K562 (cell line): ENCODE results near the gene ZNF860. TPM values are rescaled to one million over a fixed set of nuclear protein-coding genes. Genes with fewer than 3 reads are reported as not detected.

Experiments used
- ATAC-seq: fragments of 200-7000 bp; cut with Tn5 transposase; 3 replicates; pipeline ENCODE4 v1.9.1; 2020; ENCODE audit warnings: moderate library complexity
- BruUV-seq: library from RNA; stranded (reverse); fragments of 400-500 nt; replicated peaks from 2 replicates; lab custom pipeline; 2021; lab: Mats Ljungman, UMichigan
- CTCF ChIA-PET: fragments of 300-600 bp; formaldehyde crosslinking; extraction: SDS; loops from one replicate; lab custom pipeline; 2021; ENCODE audit warnings: low intra/inter-chr PET ratio; lab: Yijun Ruan, JAX
- POLR2A ChIA-PET: fragments of 300-600, 350-650 bp; sonication (Branson Sonifier 250); formaldehyde crosslinking; extraction: SDS; loops from one replicate; lab custom pipeline; 2021; ENCODE audit warnings: antibody characterized with exemption, inconsistent platforms; lab: Yijun Ruan, JAX
- DNase-seq, 4 experiments: peaks; one replicate each; pipeline versions ENCODE4 v3.0.0 to v3.0.0-alpha.2; 2011 to 2018; ENCODE audit warnings: low spot score in 3 of 4, mixed read lengths in 3 of 4; ENCODE audit errors: extremely low read depth in 1 of 4
- FAIRE-seq: peaks from 2 replicates; lab custom pipeline; 2011; peaks lifted over from hg19 to GRCh38; lab: Jason Lieb, UNC
- H2AFZ ChIP-seq: 2 replicates; pipeline ENCODE4 v1.6.0; 2011; ENCODE audit warnings: low read depth, low read length, control low read depth, inconsistent platforms
- H3K27ac ChIP-seq: fragments of 200-600 bp; 3 replicates; pipeline ENCODE4 v1.8.0; 2011; ENCODE audit warnings: low read depth, mild to moderate bottlenecking, control low read depth, inconsistent platforms, low read length, moderate library complexity, mixed read lengths; ENCODE audit errors: extremely low read depth
- H3K27me3 ChIP-seq, 2 experiments: fragments of 300-600 bp in 1 of 2; 2 replicates in 1 of 2; 3 replicates in 1 of 2; pipeline versions ENCODE4 v1.6.0 to v1.8.0; 2011; ENCODE audit warnings: inconsistent platforms in 2 of 2, low read length in 2 of 2, mild to moderate bottlenecking in 1 of 2, mixed read lengths in 1 of 2, moderate library complexity in 1 of 2; ENCODE audit not compliant: control insufficient read depth in 2 of 2, insufficient read depth in 2 of 2
- H3K36me3 ChIP-seq: fragments of 300-600 bp; 3 replicates; pipeline ENCODE4 v1.8.0; 2011; ENCODE audit warnings: mild to moderate bottlenecking, low read length, inconsistent platforms; ENCODE audit not compliant: control insufficient read depth, insufficient read depth
- H3K4me1 ChIP-seq, 2 experiments: fragments of 200-600 bp in 1 of 2; replicated peaks in 1 of 2; 2 replicates in 1 of 2; 3 replicates in 1 of 2; pipeline versions ENCODE4 v1.5.1 to v1.8.0; 2011; ENCODE audit warnings: inconsistent platforms in 2 of 2, low read length in 2 of 2, mild to moderate bottlenecking in 1 of 2, mixed read lengths in 1 of 2, moderate library complexity in 1 of 2; ENCODE audit not compliant: control insufficient read depth in 2 of 2, insufficient read depth in 2 of 2
- H3K4me2 ChIP-seq: 2 replicates; pipeline ENCODE4 v1.6.1; 2011; ENCODE audit warnings: low read length, control low read depth, inconsistent platforms, mixed read lengths; ENCODE audit not compliant: insufficient read depth
- H3K4me3 ChIP-seq: fragments of 200-600 bp; sonication (generic), shearing (Covaris generic); 2 replicates; pipeline ENCODE4 v1.5.1; 2016; ENCODE audit warnings: control low read depth, inconsistent platforms
- H3K79me2 ChIP-seq: fragments of 200-600 bp; 3 replicates; pipeline ENCODE4 v1.8.0; 2011; ENCODE audit warnings: low read length, inconsistent platforms; ENCODE audit not compliant: control insufficient read depth, insufficient read depth
- H3K9ac ChIP-seq, 2 experiments: 2 replicates each; pipeline versions ENCODE4 v1.6.0 to v1.6.1; 2011; ENCODE audit warnings: low read depth in 2 of 2, low read length in 2 of 2, control low read depth in 1 of 2, inconsistent platforms in 1 of 2, mild to moderate bottlenecking in 1 of 2, mixed read lengths in 1 of 2; ENCODE audit not compliant: insufficient read depth in 1 of 2
- H3K9me1 ChIP-seq: one replicate; pipeline ENCODE4 v1.6.0; 2011; ENCODE audit warnings: inconsistent platforms, mild to moderate bottlenecking, low read length, moderate library complexity; ENCODE audit not compliant: control insufficient read depth, insufficient read depth
- H3K9me3 ChIP-seq: replicated peaks from 2 replicates; pipeline ENCODE4 v1.5.1; 2011; ENCODE audit warnings: low read depth, low read length, inconsistent platforms; ENCODE audit not compliant: control insufficient read depth, insufficient read depth
- H4K20me1 ChIP-seq: replicated peaks from 2 replicates; pipeline ENCODE4 v1.6.1; 2011; ENCODE audit warnings: low read length, inconsistent platforms, mixed read lengths; ENCODE audit not compliant: control insufficient read depth, insufficient read depth
- C11orf30 ChIP-seq: fragments of 450-650 bp; IDR thresholded peaks from 2 replicates; pipeline ENCODE4 v1.6.1; 2016; ENCODE audit warnings: low read depth, mild to moderate bottlenecking
- CREM ChIP-seq: IDR thresholded peaks from 2 replicates; pipeline ENCODE4 v1.6.1; 2014; ENCODE audit warnings: antibody characterized with exemption, low read depth
- DPF2 ChIP-seq: fragments of 450-650 bp; IDR thresholded peaks from 2 replicates; pipeline ENCODE4 v1.6.1; 2016
- EHMT2 ChIP-seq: fragments of 450-650 bp; IDR thresholded peaks from 2 replicates; pipeline ENCODE4 v1.6.1; 2018; ENCODE audit warnings: antibody characterized with exemption
- FOSL1 ChIP-seq: fragments of 200-800 bp; sonication (Bioruptor generic); conservative IDR thresholded peaks from 2 replicates; pipeline ENCODE4 v1.6.1; 2016; ENCODE audit warnings: missing genetic modification characterization, missing compliant biosample characterization
- HDAC6 ChIP-seq: IDR thresholded peaks from 2 replicates; pipeline ENCODE4 v1.6.1; 2012; ENCODE audit warnings: low read depth, mild to moderate bottlenecking, control low read depth, inconsistent platforms, low read length, moderate library complexity
- KAT7 ChIP-seq: sonication (generic); formaldehyde crosslinking; IDR thresholded peaks from 2 replicates; pipeline ENCODE4 v1.8.0; 2022; ENCODE audit warnings: missing genetic modification reagents, mild to moderate bottlenecking, borderline replicate concordance
- NFE2 ChIP-seq: IDR thresholded peaks from 2 replicates; pipeline ENCODE4 v1.6.1; 2014; ENCODE audit warnings: antibody characterized with exemption, low read depth
- POLR2G ChIP-seq: fragments of 200-400 bp; formaldehyde crosslinking; IDR thresholded peaks from 2 replicates; pipeline ENCODE4 v1.6.1; 2017; ENCODE audit warnings: low read depth, mild to moderate bottlenecking, antibody characterized with exemption, low read length, moderate library complexity
- SAFB2 ChIP-seq: fragments of 200-400 bp; formaldehyde crosslinking; IDR thresholded peaks from 2 replicates; pipeline ENCODE4 v1.6.1; 2018; ENCODE audit warnings: borderline replicate concordance, low read length, low read depth, moderate library complexity; ENCODE audit not compliant: severe bottlenecking
- TAF1 ChIP-seq: IDR thresholded peaks from 2 replicates; pipeline ENCODE4 v1.6.1; 2011; ENCODE audit warnings: mild to moderate bottlenecking, low read length, moderate library complexity; ENCODE audit not compliant: insufficient read depth, control insufficient read depth, severe bottlenecking; ENCODE audit errors: extremely low read depth
- ZNF175 ChIP-seq: fragments of 200-800 bp; sonication (Bioruptor generic); IDR thresholded peaks from 2 replicates; pipeline ENCODE4 v1.6.1; 2016; ENCODE audit warnings: low read depth, mild to moderate bottlenecking, missing genetic modification characterization, missing compliant biosample characterization
- ZNF197 ChIP-seq: fragments of 200-800 bp; sonication (Bioruptor generic); IDR thresholded peaks from 2 replicates; pipeline ENCODE4 v1.6.1; 2016; ENCODE audit warnings: low read depth, missing genetic modification characterization, missing compliant biosample characterization
- ZNF316 ChIP-seq: fragments of 450-650 bp; IDR thresholded peaks from 2 replicates; pipeline ENCODE4 v1.6.1; 2016
- WGBS: fragments of 100-300 bp; shearing (Covaris generic); methylation state at CpG from one replicate; pipeline ENCODE4 v1.1.6; 2016; ENCODE audit warnings: low coverage, mixed read lengths; ENCODE audit not compliant: insufficient coverage; ENCODE audit errors: missing lambda C conversion rate; 5-methylcytosine and 5-hydroxymethylcytosine counted together
- in situ Hi-C: fragments of 300-500 bp; cut with MboI; formaldehyde crosslinking; loops from 4 replicates; pipeline ENCODE4 v1.15.0; 2018; ENCODE audit warnings: inconsistent platforms, mixed read lengths
- intact Hi-C: fragments of 100-400 bp; cut with micrococcal nuclease; formaldehyde crosslinking; loops from 2 replicates; pipeline ENCODE4 v1.14.2; 2022
- polyA plus RNA-seq, 8 experiments: library from polyadenylated mRNA; depleted of rRNA in 4 of 8; stranded (reverse) in 5 of 8; unstranded in 3 of 8; fragments of >200 nt; fragmentation: Nextera tagmentation in 2 of 8; fragmentation: Illumina TruSeq in 1 of 8; extraction: Ambion mirVana in 2 of 8; extraction: Trizol in 1 of 8; gene quantifications; 2 replicates each; pipeline versions ENCODE4 v1.2.1 to v1.2.3, GENCODE V29; 2011 to 2014; ENCODE audit warnings: inconsistent platforms in 1 of 8, missing spikeins in 1 of 8
- total RNA-seq, 7 experiments: library from RNA; depleted of rRNA in 6 of 7; stranded (reverse); fragments of >200 nt in 6 of 7; fragmentation: Illumina TruSeq in 2 of 7; extraction: Trizol in 2 of 7; gene quantifications; 2 replicates each; pipeline versions ENCODE4 v1.2.1 to v1.2.3, GENCODE V29; 2011 to 2021; ENCODE audit warnings: low replicate concordance in 1 of 7
- TF ChIP-seq, protein P1 (sequence below): fragments of 450-650 bp; IDR thresholded peaks from 2 replicates; pipeline ENCODE4 v1.6.1; 2017; ENCODE audit warnings: mild to moderate bottlenecking, moderate library complexity

The ZNF860 gene
- total and polyA plus RNA-seq, 9 of the 15 experiments (the other 6 are each of a cell fraction or from before 2014, with no cell fraction given) = not detected

DNA sequence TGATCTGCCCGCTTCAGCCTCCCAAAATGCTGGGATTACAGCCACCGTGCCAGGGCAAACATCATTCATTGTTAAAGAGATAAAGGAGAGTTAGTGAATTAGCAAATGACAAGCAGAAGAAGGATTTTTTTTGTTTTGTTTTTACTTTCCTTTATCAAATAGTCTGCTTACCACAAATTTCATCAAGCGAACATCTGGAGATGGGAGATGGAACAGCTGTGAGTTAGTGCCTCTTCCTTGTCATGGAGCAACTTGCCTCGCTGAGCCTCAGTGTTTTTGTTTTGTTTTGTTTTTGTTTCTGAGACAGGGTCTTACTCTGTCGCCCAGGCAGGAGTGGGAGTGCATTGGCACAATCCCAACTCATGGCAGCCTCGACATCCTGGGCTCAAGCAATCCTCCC is 15.9 kb downstream of the ZNF860 start (continued):
- TF ChIP-seq TAF1 (no peak), EHMT2 (no peak), SAFB2 (no peak), POLR2G (no peak)

DNA sequence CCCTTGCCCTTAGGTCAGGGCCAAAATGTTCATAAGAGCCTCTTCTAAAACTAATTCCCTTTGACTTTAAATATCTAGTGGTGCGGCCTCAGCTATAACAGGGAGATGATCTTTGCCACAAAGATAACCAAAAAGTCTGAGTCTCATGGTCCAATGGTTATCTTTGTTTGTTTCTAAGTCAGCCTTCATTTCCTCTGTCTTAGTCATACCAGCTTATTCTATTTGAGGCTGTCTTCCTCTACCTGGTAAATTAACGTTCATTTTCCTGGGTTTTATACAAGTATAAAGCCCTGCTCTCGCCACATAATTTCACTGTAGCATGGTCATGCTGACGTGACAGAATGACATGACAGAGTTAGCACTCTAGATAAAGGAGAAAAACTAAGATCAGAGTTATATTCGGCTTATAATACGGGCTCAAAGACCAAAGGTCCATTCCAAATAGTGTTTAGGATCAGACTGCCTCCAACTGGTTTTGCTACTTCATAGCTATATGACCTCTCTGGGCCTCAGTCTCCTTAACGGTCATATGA is 18.4 kb downstream of the ZNF860 start:
- BruUV-seq = no TSS peak
- no peaks in the 10 kb centered on the region for H3K36me3 ChIP-seq
- FAIRE-seq (no peak), ATAC-seq (peak; percentile 33), DNase-seq (no peak)
- WGBS = 7% methylated on average over 7 of the region's 7 CpGs
- intact Hi-C loops = no loop called here
- ChIA-PET CTCF (no interaction called here), POLR2A (interaction anchor here (0.9 kb wide), 1 partner anchor 17 kb away, joined by 3 read pairs; no protein-coding TSS in a partner anchor)
- no peak overlapping the region for H3K4me2 ChIP-seq
- H4K20me1 ChIP-seq = no peaks in the 10 kb centered on the region
- no peak overlapping the region for H3K9ac ChIP-seq
- H3K27ac ChIP-seq = no peak overlapping the region
- peaks cover 0 to 5% of the 10 kb centered on the region in 2 experiments; a peak in 2 of 5 replicates for H3K27me3 ChIP-seq
- no peaks in the 10 kb centered on the region for H3K9me3 ChIP-seq
- H3K4me3 ChIP-seq = no peak overlapping the region
- H3K4me1 ChIP-seq = no peaks in the 10 kb centered on the region; a peak in 1 of 5 replicates
- H3K9me1 ChIP-seq = no peaks in the 10 kb centered on the region
- in situ Hi-C loops = no loop called here
- H3K79me2 ChIP-seq = no peaks in the 10 kb centered on the region
- H2AFZ ChIP-seq = peak overlapping the region; percentile 13
- peak; percentile 56 for TF ChIP-seq FOSL1
- TF ChIP-seq ZNF316 = peak; percentile 91
- TF ChIP-seq, protein P1, sequence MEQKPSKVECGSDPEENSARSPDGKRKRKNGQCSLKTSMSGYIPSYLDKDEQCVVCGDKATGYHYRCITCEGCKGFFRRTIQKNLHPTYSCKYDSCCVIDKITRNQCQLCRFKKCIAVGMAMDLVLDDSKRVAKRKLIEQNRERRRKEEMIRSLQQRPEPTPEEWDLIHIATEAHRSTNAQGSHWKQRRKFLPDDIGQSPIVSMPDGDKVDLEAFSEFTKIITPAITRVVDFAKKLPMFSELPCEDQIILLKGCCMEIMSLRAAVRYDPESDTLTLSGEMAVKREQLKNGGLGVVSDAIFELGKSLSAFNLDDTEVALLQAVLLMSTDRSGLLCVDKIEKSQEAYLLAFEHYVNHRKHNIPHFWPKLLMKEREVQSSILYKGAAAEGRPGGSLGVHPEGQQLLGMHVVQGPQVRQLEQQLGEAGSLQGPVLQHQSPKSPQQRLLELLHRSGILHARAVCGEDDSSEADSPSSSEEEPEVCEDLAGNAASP = no peak
- peak; percentile 45; the same call in 1 of the 2 replicates for TF ChIP-seq ZNF175
- TF ChIP-seq HDAC6 = no peak
- TF ChIP-seq ZNF197 (CRISPR knock-in tag) = no peak
- TF ChIP-seq CREM = peak; percentile 37
- peak; percentile 31; the same call in 1 of the 2 replicates for TF ChIP-seq DPF2
- no peak for TF ChIP-seq KAT7 (CRISPR knock-in tag)
- TF ChIP-seq C11orf30 = peak; percentile 86
- peak; percentile 73 for TF ChIP-seq NFE2
